ENCODE measurements around the gene LPO. TPM values are rescaled to one million over a fixed set of nuclear protein-coding genes. Genes with fewer than 3 reads are reported as not detected.
A peak's percentile ranks its signal among the peaks of the same experiment; 100 is the strongest.

The LPO gene
- total and polyA plus RNA-seq, 9 of the 15 experiments (the other 6 are each of a cell fraction or from before 2014, with no cell fraction given) = 0.07 to 0.11 TPM; not detected in 7

DNA sequence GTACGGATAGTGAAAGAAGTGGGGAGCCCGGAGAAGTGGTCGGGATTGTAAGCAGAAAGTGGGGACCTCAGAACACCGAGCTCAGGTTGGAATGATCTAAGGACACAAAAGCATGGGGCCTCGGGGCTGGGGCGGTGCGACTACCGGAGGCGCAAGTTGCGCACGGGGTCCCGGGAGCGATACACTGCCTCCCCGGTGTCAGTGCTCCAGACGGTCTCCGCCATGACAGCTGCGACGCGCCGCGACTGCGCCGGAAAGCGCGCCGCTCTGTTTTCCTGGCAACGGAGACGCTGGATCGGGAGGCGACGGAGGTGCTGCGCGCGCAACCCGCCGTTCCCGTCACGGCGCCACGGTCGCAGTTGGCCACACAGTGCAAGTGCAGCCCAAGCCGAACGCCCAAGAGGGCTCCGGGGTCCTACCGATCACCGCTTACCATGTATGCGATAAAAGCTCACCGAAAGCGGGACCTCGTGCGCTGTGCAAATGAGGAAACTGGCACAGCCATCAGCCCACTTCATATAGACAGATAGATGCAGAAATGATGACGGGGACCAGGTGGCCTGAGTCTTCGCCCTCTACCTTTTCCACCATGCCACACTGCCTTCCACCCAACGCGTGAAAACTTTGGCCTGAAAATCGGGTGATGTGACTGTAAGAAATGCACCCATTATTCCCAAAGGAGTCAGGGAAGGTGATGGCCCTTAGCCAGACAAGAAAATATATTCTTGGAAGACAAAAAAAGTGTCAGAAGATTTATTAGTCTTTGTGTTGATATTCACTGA lies 19.2 kb upstream of the LPO start, which contains the start of gene MKS1 (continued):
- TF ChIP-seq, protein P1, sequence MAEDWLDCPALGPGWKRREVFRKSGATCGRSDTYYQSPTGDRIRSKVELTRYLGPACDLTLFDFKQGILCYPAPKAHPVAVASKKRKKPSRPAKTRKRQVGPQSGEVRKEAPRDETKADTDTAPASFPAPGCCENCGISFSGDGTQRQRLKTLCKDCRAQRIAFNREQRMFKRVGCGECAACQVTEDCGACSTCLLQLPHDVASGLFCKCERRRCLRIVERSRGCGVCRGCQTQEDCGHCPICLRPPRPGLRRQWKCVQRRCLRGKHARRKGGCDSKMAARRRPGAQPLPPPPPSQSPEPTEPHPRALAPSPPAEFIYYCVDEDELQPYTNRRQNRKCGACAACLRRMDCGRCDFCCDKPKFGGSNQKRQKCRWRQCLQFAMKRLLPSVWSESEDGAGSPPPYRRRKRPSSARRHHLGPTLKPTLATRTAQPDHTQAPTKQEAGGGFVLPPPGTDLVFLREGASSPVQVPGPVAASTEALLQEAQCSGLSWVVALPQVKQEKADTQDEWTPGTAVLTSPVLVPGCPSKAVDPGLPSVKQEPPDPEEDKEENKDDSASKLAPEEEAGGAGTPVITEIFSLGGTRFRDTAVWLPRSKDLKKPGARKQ (CRISPR knock-in tag; IDR thresholded peaks at IDR 0.05) = peak; percentile 11; the same call in 1 of the 2 replicates
- no peak for TF ChIP-seq ZC3H8 (IDR thresholded peaks at IDR 0.05)
- no peak for TF ChIP-seq MXI1 (IDR thresholded peaks at IDR 0.05; ENCODE audit: low read depth, low read length)
- TF ChIP-seq, protein P2, sequence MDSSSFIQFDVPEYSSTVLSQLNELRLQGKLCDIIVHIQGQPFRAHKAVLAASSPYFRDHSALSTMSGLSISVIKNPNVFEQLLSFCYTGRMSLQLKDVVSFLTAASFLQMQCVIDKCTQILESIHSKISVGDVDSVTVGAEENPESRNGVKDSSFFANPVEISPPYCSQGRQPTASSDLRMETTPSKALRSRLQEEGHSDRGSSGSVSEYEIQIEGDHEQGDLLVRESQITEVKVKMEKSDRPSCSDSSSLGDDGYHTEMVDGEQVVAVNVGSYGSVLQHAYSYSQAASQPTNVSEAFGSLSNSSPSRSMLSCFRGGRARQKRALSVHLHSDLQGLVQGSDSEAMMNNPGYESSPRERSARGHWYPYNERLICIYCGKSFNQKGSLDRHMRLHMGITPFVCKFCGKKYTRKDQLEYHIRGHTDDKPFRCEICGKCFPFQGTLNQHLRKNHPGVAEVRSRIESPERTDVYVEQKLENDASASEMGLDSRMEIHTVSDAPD (CRISPR knock-in tag; IDR thresholded peaks at IDR 0.05) = no peak
- TF ChIP-seq, protein P3, sequence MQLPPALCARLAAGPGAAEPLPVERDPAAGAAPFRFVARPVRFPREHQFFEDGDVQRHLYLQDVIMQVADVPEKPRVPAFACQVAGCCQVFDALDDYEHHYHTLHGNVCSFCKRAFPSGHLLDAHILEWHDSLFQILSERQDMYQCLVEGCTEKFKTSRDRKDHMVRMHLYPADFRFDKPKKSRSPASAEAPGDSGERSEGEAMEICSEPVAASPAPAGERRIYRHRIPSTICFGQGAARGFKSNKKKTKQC (CRISPR knock-in tag; IDR thresholded peaks at IDR 0.05) = no peak; the same call in none of the 2 replicates
- TF ChIP-seq ZNF224 (CRISPR knock-in tag; IDR thresholded peaks at IDR 0.05) = no peak
- TF ChIP-seq POLR2G (IDR thresholded peaks at IDR 0.05; ENCODE audit: low read depth, low read length) = peak; percentile 91
- peak; percentile 92 for TF ChIP-seq RB1 (IDR thresholded peaks at IDR 0.05; ENCODE audit: low read depth)
- TF ChIP-seq RNF2 (IDR thresholded peaks at IDR 0.05) = no peak
- TF ChIP-seq ZSCAN29 (IDR thresholded peaks at IDR 0.05) = no peak
- no peak for TF ChIP-seq ZNF134 (CRISPR knock-in tag; conservative IDR thresholded peaks at IDR 0.05)
- no peak for TF ChIP-seq PHF21A (IDR thresholded peaks at IDR 0.05; ENCODE audit: borderline replicate concordance, low read depth)
- no peak; the same call in none of the 2 replicates for TF ChIP-seq OTX1 (CRISPR knock-in tag; IDR thresholded peaks at IDR 0.05)
- TF ChIP-seq FIP1L1 (IDR thresholded peaks at IDR 0.05; ENCODE audit: low read depth, low read length, poor library complexity, severe bottlenecking) = no peak
- TF ChIP-seq, protein P4, sequence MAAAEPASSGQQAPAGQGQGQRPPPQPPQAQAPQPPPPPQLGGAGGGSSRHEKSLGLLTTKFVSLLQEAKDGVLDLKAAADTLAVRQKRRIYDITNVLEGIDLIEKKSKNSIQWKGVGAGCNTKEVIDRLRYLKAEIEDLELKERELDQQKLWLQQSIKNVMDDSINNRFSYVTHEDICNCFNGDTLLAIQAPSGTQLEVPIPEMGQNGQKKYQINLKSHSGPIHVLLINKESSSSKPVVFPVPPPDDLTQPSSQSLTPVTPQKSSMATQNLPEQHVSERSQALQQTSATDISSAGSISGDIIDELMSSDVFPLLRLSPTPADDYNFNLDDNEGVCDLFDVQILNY (CRISPR knock-in tag; IDR thresholded peaks at IDR 0.05) = no peak; the same call in 1 of the 2 replicates
- no peak for TF ChIP-seq ELF4 (CRISPR knock-in tag; IDR thresholded peaks at IDR 0.05)
- TF ChIP-seq PTRF (tag; IDR thresholded peaks at IDR 0.05) = no peak
- TF ChIP-seq BRCA1 (IDR thresholded peaks at IDR 0.05) = no peak
- TF ChIP-seq BRCA1 (CRISPR knock-in tag; IDR thresholded peaks at IDR 0.05) = no peak
- no peak for TF ChIP-seq MCM2 (IDR thresholded peaks at IDR 0.05; ENCODE audit: low read depth)
- TF ChIP-seq, protein P5, sequence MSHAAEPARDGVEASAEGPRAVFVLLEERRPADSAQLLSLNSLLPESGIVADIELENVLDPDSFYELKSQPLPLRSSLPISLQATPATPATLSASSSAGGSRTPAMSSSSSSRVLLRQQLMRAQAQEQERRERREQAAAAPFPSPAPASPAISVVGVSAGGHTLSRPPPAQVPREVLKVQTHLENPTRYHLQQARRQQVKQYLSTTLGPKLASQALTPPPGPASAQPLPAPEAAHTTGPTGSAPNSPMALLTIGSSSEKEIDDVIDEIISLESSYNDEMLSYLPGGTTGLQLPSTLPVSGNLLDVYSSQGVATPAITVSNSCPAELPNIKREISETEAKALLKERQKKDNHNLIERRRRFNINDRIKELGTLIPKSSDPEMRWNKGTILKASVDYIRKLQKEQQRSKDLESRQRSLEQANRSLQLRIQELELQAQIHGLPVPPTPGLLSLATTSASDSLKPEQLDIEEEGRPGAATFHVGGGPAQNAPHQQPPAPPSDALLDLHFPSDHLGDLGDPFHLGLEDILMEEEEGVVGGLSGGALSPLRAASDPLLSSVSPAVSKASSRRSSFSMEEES (CRISPR knock-in tag; IDR thresholded peaks at IDR 0.05) = no peak
- TF ChIP-seq, protein P6, sequence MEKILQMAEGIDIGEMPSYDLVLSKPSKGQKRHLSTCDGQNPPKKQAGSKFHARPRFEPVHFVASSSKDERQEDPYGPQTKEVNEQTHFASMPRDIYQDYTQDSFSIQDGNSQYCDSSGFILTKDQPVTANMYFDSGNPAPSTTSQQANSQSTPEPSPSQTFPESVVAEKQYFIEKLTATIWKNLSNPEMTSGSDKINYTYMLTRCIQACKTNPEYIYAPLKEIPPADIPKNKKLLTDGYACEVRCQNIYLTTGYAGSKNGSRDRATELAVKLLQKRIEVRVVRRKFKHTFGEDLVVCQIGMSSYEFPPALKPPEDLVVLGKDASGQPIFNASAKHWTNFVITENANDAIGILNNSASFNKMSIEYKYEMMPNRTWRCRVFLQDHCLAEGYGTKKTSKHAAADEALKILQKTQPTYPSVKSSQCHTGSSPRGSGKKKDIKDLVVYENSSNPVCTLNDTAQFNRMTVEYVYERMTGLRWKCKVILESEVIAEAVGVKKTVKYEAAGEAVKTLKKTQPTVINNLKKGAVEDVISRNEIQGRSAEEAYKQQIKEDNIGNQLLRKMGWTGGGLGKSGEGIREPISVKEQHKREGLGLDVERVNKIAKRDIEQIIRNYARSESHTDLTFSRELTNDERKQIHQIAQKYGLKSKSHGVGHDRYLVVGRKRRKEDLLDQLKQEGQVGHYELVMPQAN (IDR thresholded peaks at IDR 0.05; ENCODE audit: borderline replicate concordance) = peak; percentile 61; the same call in 1 of the 2 replicates

Measured in K562 (cell line).